Measurements from ENCODE around the gene STAC. TPM values are rescaled to one million over a fixed set of nuclear protein-coding genes. Genes with fewer than 3 reads are reported as not detected.

Gene STAC
- total and polyA plus RNA-seq, 2 donors (not counting 3 experiments of a cell fraction or from before 2014, with no cell fraction given): 0.03 to 0.88 TPM

GRCh38 chr3:36538136-36538749, 157.9 kb downstream of the STAC start:
- H3K4me1 ChIP-seq (ENCODE audit: control insufficient read depth, extremely low read depth, insufficient read depth, low read length): no peaks in the 10 kb centered on the region
- DNase-seq (ENCODE audit: low read depth, low spot score): no peak
- no peak for TF ChIP-seq CTCF (IDR thresholded peaks at IDR 0.05; ENCODE audit: extremely low read depth in 1 of 2, insufficient read depth in 1 of 2, low read depth in 1 of 2, low read length in 2 of 2)
- no peak for TF ChIP-seq MAX (IDR thresholded peaks at IDR 0.05; ENCODE audit: insufficient read depth, insufficient read length)
- no peak for TF ChIP-seq POLR2A (IDR thresholded peaks at IDR 0.05; ENCODE audit: low read depth, low read length)
- H3K4me2 ChIP-seq (ENCODE audit: insufficient read depth, low read length): no peak overlapping the region
- no peak overlapping the region for H3K27ac ChIP-seq (ENCODE audit: insufficient read depth, low read depth, low read length)
- intact Hi-C loops (cut with micrococcal nuclease): no loop called here
- H3K36me3 ChIP-seq (ENCODE audit: control insufficient read depth in 2 of 2, extremely low read depth in 1 of 2, insufficient read depth in 2 of 2, low read length in 2 of 2): no peaks in the 10 kb centered on the region
- no peak overlapping the region for H3K9ac ChIP-seq (replicated peaks; ENCODE audit: extremely low read depth, insufficient read depth, low read length)
- no peak overlapping the region for H3K4me3 ChIP-seq (replicated peaks in 1 of 3; ENCODE audit: insufficient read depth in 1 of 3, low read depth in 1 of 3, low read length in 3 of 3)
- dilution Hi-C loops (cut with MboI; ENCODE audit: extremely low pct_ligation_motif_present, low sequenced_read_pairs): no loop called here
- no peaks in the 10 kb centered on the region for H3K9me3 ChIP-seq (replicated peaks; ENCODE audit: control insufficient read depth, insufficient read depth, low read length)
- H3K79me2 ChIP-seq (ENCODE audit: control insufficient read depth, insufficient read depth, low read length): no peaks in the 10 kb centered on the region
- POLR2A ChIA-PET: no interaction called here
- no TSS peak for BruUV-seq (replicated peaks)
- CTCF ChIA-PET: no interaction called here
- no peaks in the 10 kb centered on the region for H3K9me1 ChIP-seq (replicated peaks; ENCODE audit: control insufficient read depth, extremely low read depth, insufficient read depth, low read length)
- no peak for FAIRE-seq
- no peak overlapping the region for H2AFZ ChIP-seq (ENCODE audit: low read depth, low read length)
- H4K20me1 ChIP-seq (replicated peaks; ENCODE audit: control insufficient read depth, extremely low read depth, insufficient read depth, low read length): no peaks in the 10 kb centered on the region
- no peaks in the 10 kb centered on the region for H3K27me3 ChIP-seq (ENCODE audit: control insufficient read depth in 2 of 2, insufficient read depth in 2 of 2, low read length in 2 of 2)

GRCh38 chr3:36540888-36541518, 160.7 kb downstream of the STAC start:
- DNase-seq (ENCODE audit: low read depth, low spot score): no peak
- H3K36me3 ChIP-seq (ENCODE audit: control insufficient read depth in 2 of 2, extremely low read depth in 1 of 2, insufficient read depth in 2 of 2, low read length in 2 of 2): no peaks in the 10 kb centered on the region
- no peaks in the 10 kb centered on the region for H3K9me3 ChIP-seq (replicated peaks; ENCODE audit: control insufficient read depth, insufficient read depth, low read length)
- H3K27me3 ChIP-seq (ENCODE audit: control insufficient read depth in 2 of 2, insufficient read depth in 2 of 2, low read length in 2 of 2): no peaks in the 10 kb centered on the region
- H4K20me1 ChIP-seq (replicated peaks; ENCODE audit: control insufficient read depth, extremely low read depth, insufficient read depth, low read length): no peaks in the 10 kb centered on the region
- TF ChIP-seq MAX (IDR thresholded peaks at IDR 0.05; ENCODE audit: insufficient read depth, insufficient read length) (no peak), CTCF (IDR thresholded peaks at IDR 0.05; ENCODE audit: extremely low read depth in 1 of 2, insufficient read depth in 1 of 2, low read depth in 1 of 2, low read length in 2 of 2) (peak; percentile 14 to 37)
- H3K4me2 ChIP-seq (ENCODE audit: insufficient read depth, low read length): no peak overlapping the region
- ChIA-PET CTCF (interaction anchor here (1.0 to 1.9 kb wide), 3 partner anchors 370 to 575 kb away, joined by 3 to 14 read pairs (median 4); no protein-coding TSS in a partner anchor), POLR2A (no interaction called here)
- FAIRE-seq: no peak
- H3K9me1 ChIP-seq (replicated peaks; ENCODE audit: control insufficient read depth, extremely low read depth, insufficient read depth, low read length): no peaks in the 10 kb centered on the region
- H3K4me3 ChIP-seq (replicated peaks in 1 of 3; ENCODE audit: insufficient read depth in 1 of 3, low read depth in 1 of 3, low read length in 3 of 3): no peak overlapping the region
- H3K79me2 ChIP-seq (ENCODE audit: control insufficient read depth, insufficient read depth, low read length): no peaks in the 10 kb centered on the region
- H2AFZ ChIP-seq (ENCODE audit: low read depth, low read length): no peak overlapping the region
- H3K27ac ChIP-seq (ENCODE audit: insufficient read depth, low read depth, low read length): no peak overlapping the region
- H3K9ac ChIP-seq (replicated peaks; ENCODE audit: extremely low read depth, insufficient read depth, low read length): no peak overlapping the region
- dilution Hi-C loops (cut with MboI; ENCODE audit: extremely low pct_ligation_motif_present, low sequenced_read_pairs) (no loop called here), intact Hi-C loops (cut with micrococcal nuclease) (loop anchor here (1.0 kb wide), 1 partner anchor 575 kb away; no protein-coding TSS in a partner anchor)
- BruUV-seq (replicated peaks): no TSS peak
- H3K4me1 ChIP-seq (ENCODE audit: control insufficient read depth, extremely low read depth, insufficient read depth, low read length): no peaks in the 10 kb centered on the region

All from endothelial cell of umbilical vein (primary cell).